ENCODE measurements around the gene CEP112. TPM values are rescaled to one million over a fixed set of nuclear protein-coding genes. Genes with fewer than 3 reads are reported as not detected.

CEP112 gene
- total RNA-seq, 1 donor from 2014 or later = 26.3 TPM

- Mint-ChIP-seq H3K4me1 (ENCODE audit: unreplicated experiment) (peaks cover 5% of the 10 kb centered on the region), H3K27ac (ENCODE audit: unreplicated experiment) (no peak overlapping the region), H3K27me3 (ENCODE audit: unreplicated experiment) (peaks cover 4% of the 10 kb centered on the region), H3K4me3 (ENCODE audit: unreplicated experiment) (no peak overlapping the region), H3K36me3 (ENCODE audit: low read depth, unreplicated experiment) (no peaks in the 10 kb centered on the region), H3K9me3 (ENCODE audit: unreplicated experiment) (no peaks in the 10 kb centered on the region)
- no peak for DNase-seq (ENCODE audit: low spot score)
- no peak for TF ChIP-seq CTCF (IDR thresholded peaks at IDR 0.05; ENCODE audit: unreplicated experiment)
Observed at GRCh38 chr17:65712383-65713267, 479.3 kb downstream of the CEP112 start.

GRCh38 chr17:65711671-65712276, 480.2 kb downstream of the CEP112 start:
- H3K4me1 Mint-ChIP-seq (ENCODE audit: unreplicated experiment) = peaks cover 5% of the 10 kb centered on the region
- H3K9me3 Mint-ChIP-seq (ENCODE audit: unreplicated experiment) = no peaks in the 10 kb centered on the region
- no peak overlapping the region for H3K27ac Mint-ChIP-seq (ENCODE audit: unreplicated experiment)
- H3K36me3 Mint-ChIP-seq (ENCODE audit: low read depth, unreplicated experiment) = no peaks in the 10 kb centered on the region
- TF ChIP-seq CTCF (IDR thresholded peaks at IDR 0.05; ENCODE audit: unreplicated experiment) = no peak
- peaks cover 4% of the 10 kb centered on the region for H3K27me3 Mint-ChIP-seq (ENCODE audit: unreplicated experiment)
- DNase-seq (ENCODE audit: low spot score) = no peak
- no peak overlapping the region for H3K4me3 Mint-ChIP-seq (ENCODE audit: unreplicated experiment)

GRCh38 chr17:65707780-65708179, 484.2 kb downstream of the CEP112 start:
- Mint-ChIP-seq H3K9me3 (ENCODE audit: unreplicated experiment) (no peaks in the 10 kb centered on the region), H3K4me3 (ENCODE audit: unreplicated experiment) (no peak overlapping the region), H3K4me1 (ENCODE audit: unreplicated experiment) (peaks cover 4% of the 10 kb centered on the region), H3K27me3 (ENCODE audit: unreplicated experiment) (no peaks in the 10 kb centered on the region), H3K36me3 (ENCODE audit: low read depth, unreplicated experiment) (no peaks in the 10 kb centered on the region), H3K27ac (ENCODE audit: unreplicated experiment) (no peak overlapping the region)
- TF ChIP-seq CTCF (IDR thresholded peaks at IDR 0.05; ENCODE audit: unreplicated experiment) = no peak
- no peak for DNase-seq (ENCODE audit: low spot score)

GRCh38 chr17:65704731-65705130, 487.2 kb downstream of the CEP112 start:
- H3K27ac Mint-ChIP-seq (ENCODE audit: unreplicated experiment) = no peak overlapping the region
- H3K36me3 Mint-ChIP-seq (ENCODE audit: low read depth, unreplicated experiment) = peaks cover 3% of the 10 kb centered on the region
- H3K9me3 Mint-ChIP-seq (ENCODE audit: unreplicated experiment) = no peaks in the 10 kb centered on the region
- peaks cover 7% of the 10 kb centered on the region for H3K4me1 Mint-ChIP-seq (ENCODE audit: unreplicated experiment)
- DNase-seq (ENCODE audit: low spot score) = no peak
- no peak overlapping the region for H3K4me3 Mint-ChIP-seq (ENCODE audit: unreplicated experiment)
- no peak for TF ChIP-seq CTCF (IDR thresholded peaks at IDR 0.05; ENCODE audit: unreplicated experiment)
- H3K27me3 Mint-ChIP-seq (ENCODE audit: unreplicated experiment) = no peaks in the 10 kb centered on the region

GRCh38 chr17:65703891-65704290, 488.0 kb downstream of the CEP112 start:
- Mint-ChIP-seq H3K27ac (ENCODE audit: unreplicated experiment) (no peak overlapping the region), H3K9me3 (ENCODE audit: unreplicated experiment) (no peaks in the 10 kb centered on the region), H3K27me3 (ENCODE audit: unreplicated experiment) (no peaks in the 10 kb centered on the region)

More at GRCh38 chr17:65703891-65704290, 488.0 kb downstream of the CEP112 start:
- H3K4me3 Mint-ChIP-seq (ENCODE audit: unreplicated experiment) = no peak overlapping the region
- peaks cover 3% of the 10 kb centered on the region for H3K36me3 Mint-ChIP-seq (ENCODE audit: low read depth, unreplicated experiment)
- H3K4me1 Mint-ChIP-seq (ENCODE audit: unreplicated experiment) = peaks cover 13% of the 10 kb centered on the region
- no peak for DNase-seq (ENCODE audit: low spot score)
- no peak for TF ChIP-seq CTCF (IDR thresholded peaks at IDR 0.05; ENCODE audit: unreplicated experiment)
